Right renal pelvis (tissue), 4 donors: Measurements from ENCODE around the gene COG7. TPM values are rescaled to one million over a fixed set of nuclear protein-coding genes. Genes with fewer than 3 reads are reported as not detected.

Experiments
- polyA plus RNA-seq, 4 donors: library from polyadenylated mRNA; unstranded; fragments of 120-200 nt; gene quantifications; one replicate each; pipeline ENCODE4 v1.2.1, GENCODE V29; 2013; ENCODE audit not compliant: insufficient read length in 4 of 4

The COG7 gene
- polyA plus RNA-seq, 4 donors = 23.4 to 28.9 (median 24.3) TPM

Other genes with a start within 250 kb of the COG7 start
- 10 to 100 TPM; 11.6 to 31.7 (median 16.3) TPM for gene SCNN1B, start 150.9 kb downstream of the COG7 start, polyA plus RNA-seq
- gene GGA2, start 57.3 kb upstream of the COG7 start, polyA plus RNA-seq = 100 to 1,000 TPM; 127 to 150 (median 141) TPM
- 10 to 100 TPM; 27.0 to 32.2 (median 31.1) TPM for gene EARS2, start 104.2 kb upstream of the COG7 start, polyA plus RNA-seq
- 10 to 100 TPM; 75.6 to 78.4 (median 76.6) TPM for gene UBFD1, start 104.5 kb upstream of the COG7 start, polyA plus RNA-seq
- 100 to 1,000 TPM in 3 of 4 donors, 10 to 100 TPM in 1; 98.1 to 106 (median 103) TPM for gene NDUFAB1, start 143.1 kb upstream of the COG7 start, polyA plus RNA-seq
- 10 to 100 TPM; 18.8 to 21.4 (median 20.0) TPM for gene PALB2, start 188.1 kb upstream of the COG7 start, polyA plus RNA-seq
- 10 to 100 TPM; 68.4 to 76.4 (median 73.4) TPM for gene DCTN5, start 188.3 kb upstream of the COG7 start, polyA plus RNA-seq
- 10 to 100 TPM; 22.2 to 25.6 (median 25.2) TPM for gene PLK1, start 225.7 kb upstream of the COG7 start, polyA plus RNA-seq